DND-41 (cell line): ENCODE data around the gene RAVER2.

Source experiments
- CTCF ChIP-seq: IDR thresholded peaks from 2 replicates; pipeline ENCODE4 v1.5.1; 2012; ENCODE audit warnings: borderline replicate concordance, low read length, moderate library complexity, mild to moderate bottlenecking; ENCODE audit not compliant: poor library complexity, severe bottlenecking; ENCODE audit errors: extremely low read depth
- EZH2 ChIP-seq: IDR thresholded peaks from 3 replicates; pipeline ENCODE4 v1.6.1; 2012; ENCODE audit warnings: borderline replicate concordance, low read depth, mild to moderate bottlenecking, moderate library complexity, low read length, inconsistent platforms; ENCODE audit not compliant: severe bottlenecking

GRCh38 chr1:64769482-64769881 lies 24.6 kb downstream of the RAVER2 start:
- TF ChIP-seq CTCF (no peak), EZH2 (no peak)
